GM23338 (cell line): ENCODE results near the gene NFIC. TPM values are rescaled to one million over a fixed set of nuclear protein-coding genes. Genes with fewer than 3 reads are reported as not detected.

Source experiments
- ATAC-seq: fragments of 200-7000 bp; cut with Tn5 transposase; 3 replicates; pipeline ENCODE4 v1.9.1; 2020
- DNase-seq: peaks from one replicate; pipeline ENCODE4 v3.0.0-alpha.2; 2015; ENCODE audit warnings: low spot score
- H2AFZ ChIP-seq: fragments of 200-600 bp; sonication (generic); 2 replicates; pipeline ENCODE4 v1.8.0; 2016; ENCODE audit warnings: antibody characterized with exemption, mild to moderate bottlenecking, moderate library complexity
- H3F3A ChIP-seq: fragments of 200-600 bp; sonication (generic); replicated peaks from 2 replicates; pipeline ENCODE4 v1.8.0; 2017; ENCODE audit warnings: antibody characterized with exemption, mixed run types, low read depth
- H3K27ac ChIP-seq: fragments of 200-600 bp; sonication (generic); 2 replicates; pipeline ENCODE4 v1.6.1; 2016; ENCODE audit warnings: low read depth
- H3K27me3 ChIP-seq: fragments of 200-600 bp; sonication (generic); 2 replicates; pipeline ENCODE4 v1.8.0; 2016; ENCODE audit warnings: mild to moderate bottlenecking, mixed run types, moderate library complexity; ENCODE audit not compliant: insufficient read depth
- H3K36me3 ChIP-seq: fragments of 200-600 bp; sonication (generic); 2 replicates; pipeline ENCODE4 v1.8.0; 2016; ENCODE audit warnings: mild to moderate bottlenecking; ENCODE audit not compliant: insufficient read depth
- H3K4me1 ChIP-seq: fragments of 200-600 bp; sonication (generic); 2 replicates; pipeline ENCODE4 v1.8.0; 2016; ENCODE audit warnings: mild to moderate bottlenecking, moderate library complexity; ENCODE audit not compliant: insufficient read depth
- H3K4me2 ChIP-seq: fragments of 200-600 bp; sonication (generic); 2 replicates; pipeline ENCODE4 v1.7.1; 2017; ENCODE audit warnings: mixed run types
- H3K4me3 ChIP-seq: fragments of 200-600 bp; sonication (generic); 2 replicates; pipeline ENCODE4 v1.6.1; 2016; ENCODE audit warnings: mixed run types
- H3K79me2 ChIP-seq: fragments of 200-600 bp; sonication (generic); replicated peaks from 2 replicates; pipeline ENCODE4 v1.8.0; 2017; ENCODE audit warnings: mild to moderate bottlenecking; ENCODE audit not compliant: insufficient read depth
- H3K9me2 ChIP-seq: fragments of 200-600 bp; sonication (generic); 2 replicates; pipeline ENCODE4 v1.8.0; 2017; ENCODE audit not compliant: insufficient read depth
- H4K20me1 ChIP-seq: fragments of 200-600 bp; sonication (generic); replicated peaks from 2 replicates; pipeline ENCODE4 v1.8.0; 2017; ENCODE audit warnings: mild to moderate bottlenecking; ENCODE audit not compliant: insufficient read depth
- H3K27ac Mint-ChIP-seq: 2 replicates; pipeline ENCODE4 v1.8.0; 2020; ENCODE audit warnings: inconsistent platforms, mild to moderate bottlenecking, moderate library complexity, mixed read lengths
- H3K27me3 Mint-ChIP-seq: 3 replicates; pipeline ENCODE4 v1.8.0; 2022; ENCODE audit warnings: low read depth, mild to moderate bottlenecking, moderate library complexity, mixed read lengths, inconsistent platforms; ENCODE audit not compliant: insufficient read depth, poor library complexity
- H3K36me3 Mint-ChIP-seq: 3 replicates; pipeline ENCODE4 v1.8.0; 2021; ENCODE audit warnings: low read depth, mild to moderate bottlenecking, inconsistent platforms, moderate library complexity, mixed read lengths
- H3K4me1 Mint-ChIP-seq: 3 replicates; pipeline ENCODE4 v1.8.0; 2020; ENCODE audit warnings: mild to moderate bottlenecking, inconsistent platforms, mixed read lengths
- H3K4me3 Mint-ChIP-seq: 3 replicates; pipeline ENCODE4 v1.8.0; 2021; ENCODE audit warnings: moderate library complexity, mild to moderate bottlenecking, inconsistent platforms, mixed read lengths
- H3K9me3 Mint-ChIP-seq: 3 replicates; pipeline ENCODE4 v1.8.0; 2020; ENCODE audit warnings: moderate library complexity, mild to moderate bottlenecking, inconsistent platforms, mixed read lengths
- CREB1 ChIP-seq: fragments of 250-450 bp; sonication (Bioruptor Pico); IDR thresholded peaks from 2 replicates; pipeline ENCODE4 v1.5.0; 2020; ENCODE audit warnings: low read depth, mild to moderate bottlenecking, moderate library complexity
- ETS1 ChIP-seq: IDR thresholded peaks from 2 replicates; pipeline ENCODE4 v1.6.1; 2016; ENCODE audit warnings: antibody characterized with exemption
- EZH2 ChIP-seq: fragments of 200-600 bp; sonication (generic); IDR thresholded peaks from one replicate; pipeline ENCODE4 v1.8.0; 2017; ENCODE audit warnings: antibody characterized with exemption, mild to moderate bottlenecking, low read depth; ENCODE audit not compliant: unreplicated experiment
- EZH2phosphoT487 ChIP-seq: fragments of 200-600 bp; sonication (generic); IDR thresholded peaks from one replicate; pipeline ENCODE4 v1.8.1; 2018; ENCODE audit warnings: antibody characterized with exemption; ENCODE audit not compliant: unreplicated experiment
- JUNB ChIP-seq: IDR thresholded peaks from one replicate; pipeline ENCODE4 v1.6.1; 2016; ENCODE audit warnings: antibody characterized with exemption; ENCODE audit not compliant: unreplicated experiment
- NANOG ChIP-seq: IDR thresholded peaks from 2 replicates; pipeline ENCODE4 v1.6.1; 2016; ENCODE audit warnings: antibody characterized with exemption, borderline replicate concordance
- POLR2AphosphoS5 ChIP-seq: IDR thresholded peaks from 2 replicates; pipeline ENCODE4 v1.6.1; 2016; ENCODE audit warnings: antibody characterized with exemption, low read depth
- STAT1 ChIP-seq: IDR thresholded peaks from one replicate; pipeline ENCODE4 v1.6.1; 2016; ENCODE audit warnings: antibody characterized with exemption; ENCODE audit not compliant: unreplicated experiment
- ZNF114 ChIP-seq: fragments of 250-450 bp; sonication (Bioruptor Pico); IDR thresholded peaks from 2 replicates; pipeline ENCODE4 v1.5.0; 2020; ENCODE audit warnings: mild to moderate bottlenecking, moderate library complexity
- ZNF331 ChIP-seq: fragments of 250-450 bp; sonication (Bioruptor Pico); IDR thresholded peaks from 2 replicates; pipeline ENCODE4 v1.5.0; 2020; ENCODE audit warnings: low read depth, mild to moderate bottlenecking, moderate library complexity
- ZNF462 ChIP-seq: fragments of 250-450 bp; sonication (Bioruptor Pico); IDR thresholded peaks from 2 replicates; pipeline ENCODE4 v1.5.0; 2020; ENCODE audit warnings: mild to moderate bottlenecking, moderate library complexity
- polyA plus RNA-seq: library from polyadenylated mRNA; unstranded; fragments of >200 nt; fragmentation: Nextera tagmentation; extraction: Ambion mirVana; gene quantifications from 2 replicates; pipeline ENCODE4 v1.2.1, GENCODE V29; 2016
- total RNA-seq: library from RNA; depleted of rRNA; stranded (reverse); fragments of >200 nt; shearing (Covaris generic); gene quantifications from 2 replicates; pipeline ENCODE4 v1.2.3, GENCODE V29; 2014

Gene NFIC
- total and polyA plus RNA-seq, 2 experiments from 2014 or later, result 1.3 to 5.3 TPM

- Mint-ChIP-seq H3K27me3 (peaks cover 23% of the 10 kb centered on the region), H3K4me3 (peak within 1 kb of the TSS; percentile 82), H3K27ac (peak within 1 kb of the TSS; percentile 98), H3K9me3 (peaks cover 2% of the 10 kb centered on the region; the same call in 1 of the 3 replicates), H3K4me1 (peaks cover 14% of the 10 kb centered on the region), H3K36me3 (peaks cover 11% of the 10 kb centered on the region; the same call in 2 of the 3 replicates)
- peak; percentile 97 for DNase-seq
- no peaks in the 10 kb centered on the region for H3K36me3 ChIP-seq
- H3K9me2 ChIP-seq, result no peaks in the 10 kb centered on the region
- peaks cover 15% of the 10 kb centered on the region for H3K4me1 ChIP-seq
- peak within 1 kb of the TSS; percentile 88; the same call in 1 of the 2 replicates for H2AFZ ChIP-seq
- peak; percentile 82 for ATAC-seq
- peak within 1 kb of the TSS; percentile 97 for H3K4me2 ChIP-seq
- H3K27ac ChIP-seq, result peak within 1 kb of the TSS; percentile 92
- peak within 1 kb of the TSS; percentile 86 for H3K4me3 ChIP-seq
- peaks cover 2% of the 10 kb centered on the region; the same call in 1 of the 2 replicates for H4K20me1 ChIP-seq
- peaks cover 25% of the 10 kb centered on the region for H3K79me2 ChIP-seq
- no peaks in the 10 kb centered on the region for H3F3A ChIP-seq
- TF ChIP-seq STAT1 (no peak), POLR2AphosphoS5 (peak; percentile 44), CREB1 (CRISPR knock-in tag) (peak; percentile 92), ETS1 (0 out of 2 replicates have a peak, but pooled peaks have one; percentile 74)
- H3K27me3 ChIP-seq, result no peaks in the 10 kb centered on the region
Observed at GRCh38 chr19:3505598-3506383, 139.4 kb downstream of the NFIC start, which contains the start of gene FZR1. Gene FZR1, plus strand, starts transcription at chr19:3506311. Its CDS starts 16,679 bp downstream, at chr19:3522990.

- Histone ChIP-seq H3K27ac (no peak overlapping the region), H3K36me3 (no peaks in the 10 kb centered on the region), H3K4me1 (peaks cover 15% of the 10 kb centered on the region), H3K9me2 (no peaks in the 10 kb centered on the region), H3K4me3 (peak overlapping the region; percentile 86), H2AFZ (peak overlapping the region; percentile 43; the same call in 1 of the 2 replicates), H3K79me2 (peaks cover 33% of the 10 kb centered on the region), H3F3A (no peaks in the 10 kb centered on the region), H4K20me1 (peaks cover 7% of the 10 kb centered on the region; the same call in 1 of the 2 replicates), H3K4me2 (peak overlapping the region; percentile 97), H3K27me3 (no peaks in the 10 kb centered on the region)
- DNase-seq (peak; percentile 52), ATAC-seq (peak; percentile 12)
- H3K27me3 Mint-ChIP-seq, result peaks cover 25% of the 10 kb centered on the region
- H3K4me1 Mint-ChIP-seq, result peaks cover 11% of the 10 kb centered on the region; the same call in 2 of the 3 replicates
- no peak overlapping the region; the same call in 1 of the 2 replicates for H3K27ac Mint-ChIP-seq
- H3K9me3 Mint-ChIP-seq, result no peaks in the 10 kb centered on the region
- peak overlapping the region; percentile 82 for H3K4me3 Mint-ChIP-seq
- H3K36me3 Mint-ChIP-seq, result peaks cover 11% of the 10 kb centered on the region; the same call in 2 of the 3 replicates
- no peak for TF ChIP-seq STAT1
- no peak for TF ChIP-seq ZNF331 (CRISPR knock-in tag)
- TF ChIP-seq EZH2, result no peak
- no peak for TF ChIP-seq CREB1 (CRISPR knock-in tag)
- no peak for TF ChIP-seq ZNF114 (CRISPR knock-in tag)
- TF ChIP-seq ZNF462 (CRISPR knock-in tag), result no peak
- no peak for TF ChIP-seq POLR2AphosphoS5
- TF ChIP-seq NANOG, result no peak
- no peak for TF ChIP-seq JUNB
- TF ChIP-seq EZH2phosphoT487, result no peak
Observed at GRCh38 chr19:3506384-3507340, 140.3 kb downstream of the NFIC start.
